PC-3 (cell line): ENCODE measurements around the gene CRYBA1. TPM values are rescaled to one million over a fixed set of nuclear protein-coding genes. Genes with fewer than 3 reads are reported as not detected.
"Not testable (repeated sequence)": the region's sequence is repeated elsewhere in the genome, so short reads cannot be mapped to it uniquely, and the experiment has no call there.

ENCODE experiments used
- ATAC-seq: fragments of 200-7000 bp; cut with Tn5 transposase; 2 replicates; pipeline ENCODE4 v1.9.1; 2020; ENCODE audit warnings: mild to moderate bottlenecking, moderate library complexity
- BruUV-seq: library from RNA; stranded (reverse); fragments of 400-500 nt; replicated peaks from 2 replicates; lab custom pipeline; 2021; lab: Mats Ljungman, UMichigan
- CTCF ChIA-PET: fragments of 300-600 bp; sonication (Branson Sonifier 250); formaldehyde crosslinking; loops from one replicate; lab custom pipeline; 2022; ENCODE audit warnings: antibody characterized with exemption; lab: Charles Lee
- POLR2A ChIA-PET: fragments of 300-600 bp; sonication (Branson Sonifier 250); formaldehyde crosslinking; loops from one replicate; lab custom pipeline; 2022; ENCODE audit warnings: antibody characterized with exemption; ENCODE audit not compliant: unreplicated experiment; lab: Charles Lee
- DNase-seq: peaks from one replicate; pipeline ENCODE4 v3.0.0-alpha.2; 2015
- H2AFZ ChIP-seq: fragments of 300-600 bp; sonication (generic); 2 replicates; pipeline ENCODE4 v1.6.0; 2016; ENCODE audit warnings: antibody characterized with exemption, low read length
- H3F3A ChIP-seq: fragments of 300-600 bp; sonication (generic); one replicate; pipeline ENCODE4 v1.6.0; 2017; ENCODE audit warnings: antibody characterized with exemption, low read length, control low read depth, mild to moderate bottlenecking; ENCODE audit not compliant: unreplicated experiment
- H3K27ac ChIP-seq: fragments of 300-600 bp; sonication (generic); 2 replicates; pipeline ENCODE4 v1.5.1; 2016; ENCODE audit warnings: mild to moderate bottlenecking, low read length
- H3K27me3 ChIP-seq: fragments of 300-600 bp; sonication (generic); 2 replicates; pipeline ENCODE4 v1.6.1; 2016; ENCODE audit warnings: low read length, mixed read lengths
- H3K36me3 ChIP-seq: fragments of 300-600 bp; sonication (generic); 2 replicates; pipeline ENCODE4 v1.6.1; 2016; ENCODE audit warnings: low read depth, mixed run types, low read length, mixed read lengths
- H3K4me1 ChIP-seq: fragments of 300-600 bp; sonication (generic); 2 replicates; pipeline ENCODE4 v1.5.1; 2016; ENCODE audit warnings: low read length; ENCODE audit not compliant: insufficient read depth
- H3K4me2 ChIP-seq: fragments of 300-600 bp; sonication (generic); 2 replicates; pipeline ENCODE4 v1.6.0; 2016; ENCODE audit warnings: low read length
- H3K4me3 ChIP-seq: fragments of 300-600 bp; sonication (generic); 2 replicates; pipeline ENCODE4 v1.5.1; 2016; ENCODE audit warnings: mild to moderate bottlenecking, low read length, mixed read lengths
- H3K79me2 ChIP-seq: fragments of 300-600 bp; sonication (generic); 2 replicates; pipeline ENCODE4 v1.6.1; 2017; ENCODE audit warnings: low read length, mixed read lengths
- H3K9ac ChIP-seq: fragments of 300-600 bp; sonication (generic); 2 replicates; pipeline ENCODE4 v1.6.0; 2016; ENCODE audit warnings: mild to moderate bottlenecking, low read length
- H3K9me2 ChIP-seq: fragments of 300-600 bp; sonication (generic); replicated peaks from 2 replicates; pipeline ENCODE4 v1.6.1; 2016; ENCODE audit warnings: mixed run types, low read length, mixed read lengths
- H3K9me3 ChIP-seq: fragments of 300-600 bp; sonication (generic); 2 replicates; pipeline ENCODE4 v1.6.1; 2016; ENCODE audit warnings: low read length, mixed read lengths
- H4K20me1 ChIP-seq: fragments of 300-600 bp; sonication (generic); 2 replicates; pipeline ENCODE4 v1.6.1; 2016; ENCODE audit warnings: low read length, mixed read lengths
- EZH2 ChIP-seq: fragments of 300-600 bp; sonication (generic); IDR thresholded peaks from one replicate; pipeline ENCODE4 v1.6.1; 2017; ENCODE audit warnings: antibody characterized with exemption, mild to moderate bottlenecking, low read length; ENCODE audit not compliant: unreplicated experiment
- EZH2phosphoT487 ChIP-seq: fragments of 300-600 bp; sonication (generic); IDR thresholded peaks from 2 replicates; pipeline ENCODE4 v1.6.1; 2018; ENCODE audit warnings: mild to moderate bottlenecking, antibody characterized with exemption, low read length, borderline replicate concordance
- intact Hi-C: fragments of 100-400 bp; cut with micrococcal nuclease; formaldehyde crosslinking; loops from 2 replicates; pipeline ENCODE4 v1.9.0; 2023
- total RNA-seq: library from RNA; depleted of rRNA; stranded (reverse); fragments of >200 nt; gene quantifications from 2 replicates; pipeline ENCODE4 v1.2.3, GENCODE V29; 2014
- TF ChIP-seq, protein P1 (sequence below): fragments of 300-600 bp; sonication (generic); conservative IDR thresholded peaks from 2 replicates; pipeline ENCODE4 v1.5.1; 2017; ENCODE audit warnings: antibody characterized with exemption, low read depth, mild to moderate bottlenecking, low read length

CRYBA1 gene
- total RNA-seq, 1 experiment from 2014 or later, result not detected

DNA sequence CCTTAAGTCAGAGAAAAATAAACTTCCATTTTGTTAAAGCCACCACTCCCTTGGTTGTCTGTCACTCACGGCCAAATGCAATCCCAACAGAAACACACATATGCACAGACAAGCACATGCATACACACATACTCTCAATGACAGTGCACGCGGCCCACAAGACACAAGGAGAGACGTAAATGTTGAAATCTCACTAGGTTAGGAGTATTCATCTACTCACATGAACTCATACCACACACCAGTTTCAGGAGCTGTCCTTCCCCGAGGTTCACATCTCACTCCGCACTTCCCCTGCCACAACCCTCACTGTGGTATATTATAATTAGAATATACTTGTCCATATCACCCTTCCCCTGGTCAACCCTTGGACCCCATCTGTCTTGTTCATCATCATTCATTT, 30.5 kb upstream of the CRYBA1 start:
- CTCF ChIA-PET, result no interaction called here
- no peak for ATAC-seq
- no peaks in the 10 kb centered on the region for H4K20me1 ChIP-seq
- POLR2A ChIA-PET, result interaction anchor here (0.6 kb wide), 1 partner anchor 39 kb away, joined by 5 read pairs; no protein-coding TSS in a partner anchor
- H3K9me3 ChIP-seq, result no peaks in the 10 kb centered on the region
- no peak overlapping the region for H3K9ac ChIP-seq
- DNase-seq, result no peak
- H3K27ac ChIP-seq, result no peak overlapping the region
- H2AFZ ChIP-seq, result no peak overlapping the region
- no peaks in the 10 kb centered on the region for H3K79me2 ChIP-seq
- H3K9me2 ChIP-seq, result no peaks in the 10 kb centered on the region
- H3K4me1 ChIP-seq, result no peaks in the 10 kb centered on the region
- H3F3A ChIP-seq, result no peaks in the 10 kb centered on the region
- intact Hi-C loops, result loop anchor here (5.0 kb wide), 1 partner anchor 34 kb away; the partner anchor contains the start of gene MYO18A
- no TSS peak for BruUV-seq
- TF ChIP-seq EZH2phosphoT487 (no peak), EZH2 (no peak)
- TF ChIP-seq, protein P1, sequence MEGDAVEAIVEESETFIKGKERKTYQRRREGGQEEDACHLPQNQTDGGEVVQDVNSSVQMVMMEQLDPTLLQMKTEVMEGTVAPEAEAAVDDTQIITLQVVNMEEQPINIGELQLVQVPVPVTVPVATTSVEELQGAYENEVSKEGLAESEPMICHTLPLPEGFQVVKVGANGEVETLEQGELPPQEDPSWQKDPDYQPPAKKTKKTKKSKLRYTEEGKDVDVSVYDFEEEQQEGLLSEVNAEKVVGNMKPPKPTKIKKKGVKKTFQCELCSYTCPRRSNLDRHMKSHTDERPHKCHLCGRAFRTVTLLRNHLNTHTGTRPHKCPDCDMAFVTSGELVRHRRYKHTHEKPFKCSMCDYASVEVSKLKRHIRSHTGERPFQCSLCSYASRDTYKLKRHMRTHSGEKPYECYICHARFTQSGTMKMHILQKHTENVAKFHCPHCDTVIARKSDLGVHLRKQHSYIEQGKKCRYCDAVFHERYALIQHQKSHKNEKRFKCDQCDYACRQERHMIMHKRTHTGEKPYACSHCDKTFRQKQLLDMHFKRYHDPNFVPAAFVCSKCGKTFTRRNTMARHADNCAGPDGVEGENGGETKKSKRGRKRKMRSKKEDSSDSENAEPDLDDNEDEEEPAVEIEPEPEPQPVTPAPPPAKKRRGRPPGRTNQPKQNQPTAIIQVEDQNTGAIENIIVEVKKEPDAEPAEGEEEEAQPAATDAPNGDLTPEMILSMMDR, result no peak
- H3K27me3 ChIP-seq, result no peaks in the 10 kb centered on the region
- no peaks in the 10 kb centered on the region for H3K36me3 ChIP-seq
- H3K4me2 ChIP-seq, result no peak overlapping the region
- no peak overlapping the region for H3K4me3 ChIP-seq

DNA sequence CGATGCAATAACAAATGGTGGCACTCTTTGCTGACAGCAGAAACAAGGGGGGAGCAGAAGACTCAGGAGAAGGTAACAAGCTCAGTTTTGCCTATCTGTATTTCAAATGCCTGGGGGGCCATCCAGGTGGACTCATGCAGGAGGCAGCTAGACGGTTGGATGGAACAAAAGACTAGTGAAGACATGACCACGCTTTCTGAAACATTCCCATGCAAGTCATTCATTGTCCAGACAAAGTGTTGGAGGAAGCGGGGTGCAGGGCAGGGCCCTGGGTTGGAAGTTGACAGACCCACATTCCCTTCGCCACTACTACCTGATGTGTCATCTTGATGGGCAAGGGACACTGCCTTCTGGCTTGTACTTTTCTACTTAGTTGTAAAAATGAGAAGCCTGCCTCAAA, 29.8 kb upstream of the CRYBA1 start:
- Histone ChIP-seq H3K27me3 (no peaks in the 10 kb centered on the region), H3K36me3 (no peaks in the 10 kb centered on the region), H3K9me3 (no peaks in the 10 kb centered on the region), H3K4me2 (no peak overlapping the region), H3K9ac (no peak overlapping the region), H3K9me2 (no peaks in the 10 kb centered on the region), H3F3A (no peaks in the 10 kb centered on the region), H3K79me2 (no peaks in the 10 kb centered on the region), H4K20me1 (no peaks in the 10 kb centered on the region), H2AFZ (no peak overlapping the region), H3K4me3 (no peak overlapping the region), H3K27ac (no peak overlapping the region), H3K4me1 (no peaks in the 10 kb centered on the region)
- TF ChIP-seq EZH2phosphoT487, result no peak
- TF ChIP-seq, protein P1, result no peak
- TF ChIP-seq EZH2, result no peak
- ChIA-PET POLR2A (no interaction called here), CTCF (no interaction called here)
- no TSS peak for BruUV-seq
- no peak for DNase-seq
- ATAC-seq, result no peak
- intact Hi-C loops, result loop anchor here (5.0 kb wide), 1 partner anchor 35 kb away; the partner anchor contains the start of gene MYO18A

- H2AFZ ChIP-seq, result peak overlapping the region; percentile 78
- no peaks in the 10 kb centered on the region for H3F3A ChIP-seq
- H3K36me3 ChIP-seq, result no peaks in the 10 kb centered on the region
- no peaks in the 10 kb centered on the region for H3K4me1 ChIP-seq
- no peaks in the 10 kb centered on the region for H3K9me3 ChIP-seq
- H4K20me1 ChIP-seq, result no peaks in the 10 kb centered on the region
- intact Hi-C loops, result loop anchor here (1.0 to 5.0 kb wide), 3 partner anchors 37 to 74 kb away; partner anchors contain the start of gene MYO18A
- DNase-seq, result peak; percentile 82
- no peak overlapping the region; the same call in 1 of the 2 replicates for H3K4me3 ChIP-seq
- CTCF ChIA-PET, result interaction anchor here (0.5 to 1.7 kb wide), 4 partner anchors 57 to 96 kb away, joined by 3 to 7 read pairs (median 4); no protein-coding TSS in a partner anchor
- ATAC-seq, result peak; percentile 99
- H3K9me2 ChIP-seq, result no peaks in the 10 kb centered on the region
- H3K79me2 ChIP-seq, result no peaks in the 10 kb centered on the region
- TF ChIP-seq EZH2 (no peak), EZH2phosphoT487 (no peak)
- TF ChIP-seq, protein P1, result peak; percentile 92
- peak overlapping the region; percentile 53 for H3K4me2 ChIP-seq
- H3K27me3 ChIP-seq, result no peaks in the 10 kb centered on the region
- no peak overlapping the region for H3K9ac ChIP-seq
- no peak overlapping the region for H3K27ac ChIP-seq
- no TSS peak for BruUV-seq
- POLR2A ChIA-PET, result no interaction called here
Measured at GRCh38 chr17:29219378-29220047, 27.1 kb upstream of the CRYBA1 start.

DNA sequence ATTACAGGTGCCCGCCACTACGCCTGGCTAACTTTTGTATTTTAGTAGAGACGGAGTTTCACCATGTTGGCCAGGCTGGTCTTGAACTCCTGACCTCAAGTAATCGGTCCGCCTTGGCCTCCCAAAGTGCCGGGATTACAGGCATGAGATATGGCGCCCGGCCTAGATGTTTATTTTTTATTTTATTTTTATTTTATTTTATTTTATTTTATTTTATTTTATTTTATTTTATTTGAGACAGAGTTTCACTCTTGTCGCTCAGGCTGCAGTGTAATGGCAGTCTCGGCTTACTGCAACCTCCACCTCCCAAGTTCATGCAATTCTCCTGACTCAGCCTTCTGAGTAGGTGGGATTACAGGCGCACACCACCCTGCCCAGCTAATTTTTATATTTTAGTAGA, 25.3 kb upstream of the CRYBA1 start:
- BruUV-seq, CTCF ChIA-PET, H3F3A ChIP-seq, H3K4me3 ChIP-seq, H3K79me2 ChIP-seq, H3K9me2 ChIP-seq, H3K27me3 ChIP-seq, H3K27ac ChIP-seq, POLR2A ChIA-PET, intact Hi-C loops, H3K36me3 ChIP-seq, H3K9ac ChIP-seq, DNase-seq, H3K9me3 ChIP-seq, H2AFZ ChIP-seq, ATAC-seq, H3K4me1 ChIP-seq, H4K20me1 ChIP-seq, H3K4me2 ChIP-seq: not testable (repeated sequence)
